SH-SY5Y (cell line): Measurements from ENCODE around the gene COPZ2.

ENCODE experiments used
- GATA2 ChIP-seq: IDR thresholded peaks from 2 replicates; pipeline ENCODE4 v1.6.1; 2011; ENCODE audit warnings: mild to moderate bottlenecking, low read depth, low read length
- GATA3 ChIP-seq: IDR thresholded peaks from 2 replicates; pipeline ENCODE4 v1.6.1; 2011; ENCODE audit warnings: low read depth, mild to moderate bottlenecking, low read length, moderate library complexity

GRCh38 chr17:48067245-48067644 is 29.6 kb upstream of the COPZ2 start:
- TF ChIP-seq GATA2 (no peak), GATA3 (no peak)
